ENCODE data around the gene LAMC3. TPM values are rescaled to one million over a fixed set of nuclear protein-coding genes. Genes with fewer than 3 reads are reported as not detected.

LAMC3 gene
- total and polyA plus RNA-seq, 2 donors from 2014 or later, result 13.4 to 13.8 TPM

GRCh38 chr9:131017067-131017466, 8.1 kb downstream of the LAMC3 start:
- Histone ChIP-seq H3K36me3 (ENCODE audit: control insufficient read depth in 2 of 3, insufficient read depth in 3 of 3, low read length in 3 of 3) (no peaks in the 10 kb centered on the region), H3K4me1 (ENCODE audit: control insufficient read depth in 2 of 3, insufficient read depth in 2 of 3, low read depth in 1 of 3, low read length in 3 of 3) (peaks cover 0 to 6% (median 6%) of the 10 kb centered on the region in 3 donors), H3K9ac (ENCODE audit: low read length in 3 of 3) (no peak overlapping the region), H3K9me3 (ENCODE audit: control insufficient read depth in 2 of 3, insufficient read depth in 1 of 3, low read length in 3 of 3) (peaks cover 0 to 7% (median 4%) of the 10 kb centered on the region in 3 donors), H3K27me3 (ENCODE audit: control insufficient read depth, insufficient read depth, low read length) (no peaks in the 10 kb centered on the region), H3K27ac (ENCODE audit: low read depth in 2 of 2, low read length in 2 of 2) (no peak overlapping the region), H3K4me3 (ENCODE audit: low read length in 3 of 3) (no peak overlapping the region)
- DNase-seq (peak in 3 of 5 donors; percentile 26 to 57 (median 33)), FAIRE-seq (no peak)
- intact Hi-C loops (cut with DNase I), result no loop called here
- TF ChIP-seq, protein P1, sequence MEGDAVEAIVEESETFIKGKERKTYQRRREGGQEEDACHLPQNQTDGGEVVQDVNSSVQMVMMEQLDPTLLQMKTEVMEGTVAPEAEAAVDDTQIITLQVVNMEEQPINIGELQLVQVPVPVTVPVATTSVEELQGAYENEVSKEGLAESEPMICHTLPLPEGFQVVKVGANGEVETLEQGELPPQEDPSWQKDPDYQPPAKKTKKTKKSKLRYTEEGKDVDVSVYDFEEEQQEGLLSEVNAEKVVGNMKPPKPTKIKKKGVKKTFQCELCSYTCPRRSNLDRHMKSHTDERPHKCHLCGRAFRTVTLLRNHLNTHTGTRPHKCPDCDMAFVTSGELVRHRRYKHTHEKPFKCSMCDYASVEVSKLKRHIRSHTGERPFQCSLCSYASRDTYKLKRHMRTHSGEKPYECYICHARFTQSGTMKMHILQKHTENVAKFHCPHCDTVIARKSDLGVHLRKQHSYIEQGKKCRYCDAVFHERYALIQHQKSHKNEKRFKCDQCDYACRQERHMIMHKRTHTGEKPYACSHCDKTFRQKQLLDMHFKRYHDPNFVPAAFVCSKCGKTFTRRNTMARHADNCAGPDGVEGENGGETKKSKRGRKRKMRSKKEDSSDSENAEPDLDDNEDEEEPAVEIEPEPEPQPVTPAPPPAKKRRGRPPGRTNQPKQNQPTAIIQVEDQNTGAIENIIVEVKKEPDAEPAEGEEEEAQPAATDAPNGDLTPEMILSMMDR (IDR thresholded peaks at IDR 0.05; ENCODE audit: borderline replicate concordance, extremely low read depth, insufficient read depth), result no peak

DNA sequence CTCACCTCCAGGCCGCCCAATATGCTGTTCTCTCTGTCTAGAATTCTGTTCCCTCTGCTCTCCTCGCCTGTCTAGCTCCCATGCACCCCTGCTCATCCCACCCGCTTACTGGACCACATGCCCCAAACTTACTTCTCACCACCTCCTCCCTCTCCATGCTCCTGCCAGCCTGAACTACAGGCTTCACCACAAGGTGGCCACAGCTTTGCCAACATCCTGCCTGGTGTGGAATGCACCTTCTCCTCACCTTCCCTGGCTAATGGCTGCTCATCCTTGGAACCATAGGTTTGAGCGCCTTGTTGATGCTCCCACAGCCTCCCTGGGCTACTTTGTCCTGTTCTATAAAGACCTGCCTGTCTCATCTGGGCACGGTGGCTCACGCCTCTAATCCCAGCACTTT, 9.6 kb downstream of the LAMC3 start:
- FAIRE-seq, result no peak
- Histone ChIP-seq H3K36me3 (ENCODE audit: control insufficient read depth in 2 of 3, insufficient read depth in 3 of 3, low read length in 3 of 3) (no peaks in the 10 kb centered on the region), H3K27ac (ENCODE audit: low read depth in 2 of 2, low read length in 2 of 2) (no peak overlapping the region), H3K4me3 (ENCODE audit: low read length in 3 of 3) (no peak overlapping the region), H3K4me1 (ENCODE audit: control insufficient read depth in 2 of 3, insufficient read depth in 2 of 3, low read depth in 1 of 3, low read length in 3 of 3) (peaks cover 0 to 6% (median 6%) of the 10 kb centered on the region in 3 donors), H3K9me3 (ENCODE audit: control insufficient read depth in 2 of 3, insufficient read depth in 1 of 3, low read length in 3 of 3) (peaks cover 0 to 7% (median 4%) of the 10 kb centered on the region in 3 donors), H3K9ac (ENCODE audit: low read length in 3 of 3) (no peak overlapping the region), H3K27me3 (ENCODE audit: control insufficient read depth, insufficient read depth, low read length) (no peaks in the 10 kb centered on the region)
- intact Hi-C loops (cut with DNase I), result no loop called here
- no peak for DNase-seq
- TF ChIP-seq, protein P1 (IDR thresholded peaks at IDR 0.05; ENCODE audit: borderline replicate concordance, extremely low read depth, insufficient read depth), result no peak

- DNase-seq, result peak in 4 of 5 donors; percentile 90 to 96 (median 92)
Measured at GRCh38 chr9:131019388-131020239, 10.6 kb downstream of the LAMC3 start.

More at GRCh38 chr9:131019388-131020239, 10.6 kb downstream of the LAMC3 start:
- no peak for FAIRE-seq
- no peaks in the 10 kb centered on the region for H3K27me3 ChIP-seq (ENCODE audit: control insufficient read depth, insufficient read depth, low read length)
- no peaks in the 10 kb centered on the region for H3K36me3 ChIP-seq (ENCODE audit: control insufficient read depth in 2 of 3, insufficient read depth in 3 of 3, low read length in 3 of 3)
- peaks cover 0 to 7% (median 4%) of the 10 kb centered on the region in 3 donors for H3K9me3 ChIP-seq (ENCODE audit: control insufficient read depth in 2 of 3, insufficient read depth in 1 of 3, low read length in 3 of 3)
- no peak overlapping the region for H3K9ac ChIP-seq (ENCODE audit: low read length in 3 of 3)
- TF ChIP-seq, protein P1 (IDR thresholded peaks at IDR 0.05; ENCODE audit: borderline replicate concordance, extremely low read depth, insufficient read depth), result no peak
- H3K4me3 ChIP-seq (ENCODE audit: low read length in 3 of 3), result no peak overlapping the region
- intact Hi-C loops (cut with DNase I), result no loop called here
- H3K27ac ChIP-seq (ENCODE audit: low read depth in 2 of 2, low read length in 2 of 2), result peak overlapping the region; percentile 43 to 73
- H3K4me1 ChIP-seq (ENCODE audit: control insufficient read depth in 2 of 3, insufficient read depth in 2 of 3, low read depth in 1 of 3, low read length in 3 of 3), result peaks cover 0 to 6% (median 3%) of the 10 kb centered on the region in 3 donors

All from kidney (tissue), 14 donors.